Vagina (tissue), 2 donors: Measurements from ENCODE around the gene KCND2. TPM values are rescaled to one million over a fixed set of nuclear protein-coding genes. Genes with fewer than 3 reads are reported as not detected.

Experiments
- DNase-seq, 2 donors: peaks; one replicate each; pipeline ENCODE4 v3.0.0-alpha.2; 2017; ENCODE audit errors: extremely low spot score in 2 of 2
- H3K27ac ChIP-seq: fragments of 200-600 bp; sonication (generic); one replicate; pipeline ENCODE4 v1.5.1; 2019
- H3K27me3 ChIP-seq: fragments of 200-600 bp; sonication (generic); one replicate; pipeline ENCODE4 v1.5.1; 2019
- H3K36me3 ChIP-seq, 2 donors: fragments of 200-600 bp; sonication (generic); one replicate each; pipeline ENCODE4 v1.5.1; 2017 to 2019
- H3K4me1 ChIP-seq: fragments of 200-600 bp; sonication (generic); one replicate; pipeline ENCODE4 v1.5.1; 2019
- H3K4me3 ChIP-seq, 2 donors: fragments of 200-600 bp; sonication (generic); 1 replicate in 1 of 2; 2 replicates in 1 of 2; pipeline ENCODE4 v1.5.1; 2016 to 2019
- H3K9me3 ChIP-seq: fragments of 200-600 bp; sonication (generic); one replicate; pipeline ENCODE4 v1.5.1; 2019
- POLR2A ChIP-seq, 2 donors: fragments of 450-650 bp; IDR thresholded peaks; one replicate each; pipeline ENCODE4 v1.6.1; 2017; ENCODE audit warnings: antibody characterized with exemption in 2 of 2, mild to moderate bottlenecking in 2 of 2, moderate library complexity in 2 of 2
- POLR2AphosphoS5 ChIP-seq, 2 donors: sonication (generic); formaldehyde crosslinking; IDR thresholded peaks; one replicate each; pipeline ENCODE4 v1.9.0; 2017; ENCODE audit warnings: antibody characterized with exemption in 2 of 2, mild to moderate bottlenecking in 2 of 2, low read depth in 1 of 2; ENCODE audit not compliant: insufficient read depth in 1 of 2
- intact Hi-C: fragments of 100-400 bp; cut with DNase I; formaldehyde crosslinking; loops from one replicate; pipeline ENCODE4 v1.15.1; 2023
- total RNA-seq: library from RNA; depleted of rRNA; stranded (reverse); fragments of >200 nt; gene quantifications from one replicate; pipeline ENCODE4 v1.2.3, GENCODE V29; 2016
- TF ChIP-seq, protein P1 (sequence below), 3 experiments: fragments of 450-650 bp in 2 of 3; fragments of 200-600 bp in 1 of 3; sonication (generic) in 1 of 3; IDR thresholded peaks; one replicate each; pipeline ENCODE4 v1.5.1; 2017 to 2019; ENCODE audit warnings: antibody characterized with exemption in 3 of 3, mild to moderate bottlenecking in 2 of 3, moderate library complexity in 2 of 3

Gene KCND2
- total RNA-seq, 1 donor from 2014 or later: 3.7 TPM

GRCh38 chr7:120395526-120396019 is 122.6 kb downstream of the KCND2 start:
- H3K9me3 ChIP-seq: no peaks in the 10 kb centered on the region
- intact Hi-C loops: no loop called here
- no peak for DNase-seq
- no peak for TF ChIP-seq POLR2AphosphoS5 (IDR thresholded peaks at IDR 0.05; ENCODE audit: insufficient read depth in 1 of 2, low read depth in 1 of 2)
- TF ChIP-seq, protein P1, sequence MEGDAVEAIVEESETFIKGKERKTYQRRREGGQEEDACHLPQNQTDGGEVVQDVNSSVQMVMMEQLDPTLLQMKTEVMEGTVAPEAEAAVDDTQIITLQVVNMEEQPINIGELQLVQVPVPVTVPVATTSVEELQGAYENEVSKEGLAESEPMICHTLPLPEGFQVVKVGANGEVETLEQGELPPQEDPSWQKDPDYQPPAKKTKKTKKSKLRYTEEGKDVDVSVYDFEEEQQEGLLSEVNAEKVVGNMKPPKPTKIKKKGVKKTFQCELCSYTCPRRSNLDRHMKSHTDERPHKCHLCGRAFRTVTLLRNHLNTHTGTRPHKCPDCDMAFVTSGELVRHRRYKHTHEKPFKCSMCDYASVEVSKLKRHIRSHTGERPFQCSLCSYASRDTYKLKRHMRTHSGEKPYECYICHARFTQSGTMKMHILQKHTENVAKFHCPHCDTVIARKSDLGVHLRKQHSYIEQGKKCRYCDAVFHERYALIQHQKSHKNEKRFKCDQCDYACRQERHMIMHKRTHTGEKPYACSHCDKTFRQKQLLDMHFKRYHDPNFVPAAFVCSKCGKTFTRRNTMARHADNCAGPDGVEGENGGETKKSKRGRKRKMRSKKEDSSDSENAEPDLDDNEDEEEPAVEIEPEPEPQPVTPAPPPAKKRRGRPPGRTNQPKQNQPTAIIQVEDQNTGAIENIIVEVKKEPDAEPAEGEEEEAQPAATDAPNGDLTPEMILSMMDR (IDR thresholded peaks at IDR 0.05): no peak
- no peak for TF ChIP-seq POLR2A (IDR thresholded peaks at IDR 0.05)
- no peak overlapping the region for H3K4me3 ChIP-seq
- H3K27me3 ChIP-seq: no peaks in the 10 kb centered on the region
- no peak overlapping the region for H3K27ac ChIP-seq
- H3K4me1 ChIP-seq: no peaks in the 10 kb centered on the region
- H3K36me3 ChIP-seq: no peaks in the 10 kb centered on the region

GRCh38 chr7:120398284-120399000 is 125.5 kb downstream of the KCND2 start:
- intact Hi-C loops: no loop called here
- Histone ChIP-seq H3K27me3 (no peaks in the 10 kb centered on the region), H3K36me3 (no peaks in the 10 kb centered on the region), H3K9me3 (no peaks in the 10 kb centered on the region), H3K27ac (no peak overlapping the region), H3K4me3 (no peak overlapping the region), H3K4me1 (no peaks in the 10 kb centered on the region)
- no peak for DNase-seq
- TF ChIP-seq, protein P1 (IDR thresholded peaks at IDR 0.05): no peak
- TF ChIP-seq POLR2AphosphoS5 (IDR thresholded peaks at IDR 0.05; ENCODE audit: insufficient read depth in 1 of 2, low read depth in 1 of 2) (no peak), POLR2A (IDR thresholded peaks at IDR 0.05) (no peak)

DNA sequence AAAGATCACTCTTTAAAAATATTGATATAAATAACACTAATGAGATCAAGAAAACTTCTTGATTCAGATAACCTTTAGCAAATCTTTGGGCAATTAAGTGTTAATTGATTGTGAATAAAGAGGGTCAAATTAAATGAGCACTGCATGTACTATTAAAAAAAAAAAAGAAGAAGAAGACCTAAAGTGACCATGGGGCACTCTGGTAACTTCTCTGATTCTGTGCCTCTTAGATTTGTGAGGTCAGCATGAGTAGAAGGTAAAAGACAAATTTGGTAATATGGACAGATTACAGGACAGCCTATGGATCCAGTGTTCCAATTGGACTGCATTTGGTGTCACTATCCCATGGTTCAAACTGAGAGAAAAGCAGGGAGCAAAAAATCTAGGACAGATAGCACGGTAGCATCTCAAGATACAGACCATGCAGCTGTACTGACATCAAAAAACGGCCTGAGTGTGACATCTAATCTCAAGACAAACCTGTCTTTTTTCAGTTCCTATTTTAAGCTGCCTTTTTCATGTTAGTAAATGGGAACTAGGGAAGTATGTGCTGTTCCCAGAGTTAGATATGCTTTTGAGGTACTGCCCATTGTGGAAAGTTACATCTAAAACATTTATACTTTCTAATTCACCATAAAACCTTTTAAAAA is 128.0 kb downstream of the KCND2 start:
- H3K4me3 ChIP-seq: no peak overlapping the region
- H3K4me1 ChIP-seq: no peaks in the 10 kb centered on the region
- DNase-seq: no peak
- no peaks in the 10 kb centered on the region for H3K36me3 ChIP-seq
- no peak overlapping the region for H3K27ac ChIP-seq
- TF ChIP-seq POLR2AphosphoS5 (IDR thresholded peaks at IDR 0.05; ENCODE audit: insufficient read depth in 1 of 2, low read depth in 1 of 2) (no peak), POLR2A (IDR thresholded peaks at IDR 0.05) (no peak)
- TF ChIP-seq, protein P1 (IDR thresholded peaks at IDR 0.05): no peak
- intact Hi-C loops: no loop called here
- H3K9me3 ChIP-seq: no peaks in the 10 kb centered on the region
- H3K27me3 ChIP-seq: no peaks in the 10 kb centered on the region

GRCh38 chr7:120402079-120402767 is 129.2 kb downstream of the KCND2 start:
- intact Hi-C loops: no loop called here

More at GRCh38 chr7:120402079-120402767, 129.2 kb downstream of the KCND2 start:
- H3K4me3 ChIP-seq: no peak overlapping the region
- DNase-seq: no peak
- no peaks in the 10 kb centered on the region for H3K36me3 ChIP-seq
- H3K27me3 ChIP-seq: no peaks in the 10 kb centered on the region
- H3K4me1 ChIP-seq: no peaks in the 10 kb centered on the region
- no peak overlapping the region for H3K27ac ChIP-seq
- TF ChIP-seq POLR2A (IDR thresholded peaks at IDR 0.05) (no peak), POLR2AphosphoS5 (IDR thresholded peaks at IDR 0.05; ENCODE audit: insufficient read depth in 1 of 2, low read depth in 1 of 2) (no peak)
- TF ChIP-seq, protein P1 (IDR thresholded peaks at IDR 0.05): no peak
- H3K9me3 ChIP-seq: no peaks in the 10 kb centered on the region
